HG03097 (cell line): Measurements from ENCODE around the gene NOP53.
A peak's percentile ranks its signal among the peaks of the same experiment; 100 is the strongest.
"Not testable (repeated sequence)": the region's sequence is repeated elsewhere in the genome, so short reads cannot be mapped to it uniquely, and the experiment has no call there.

ENCODE experiments used
- ATAC-seq: cut with Tn5 transposase; IDR thresholded peaks from one replicate; pipeline ENCODE4 v1.9.1; 2021; ENCODE audit not compliant: unreplicated experiment, low FRiP score

Gene NOP53

GRCh38 chr19:47745010-47745901, at the start of gene NOP53:
TSS of gene NOP53 (plus strand) at chr19:47745546. CDS start at chr19:47745560, 14 bp downstream.
- peak; percentile 72 for ATAC-seq

GRCh38 chr19:47696635-47697034, 48.7 kb upstream of the NOP53 start:
- no peak for ATAC-seq

GRCh38 chr19:47697863-47698609, 47.3 kb upstream of the NOP53 start:
- no peak for ATAC-seq

- ATAC-seq = no peak
These were observed 46.6 kb upstream of the NOP53 start for GRCh38 chr19:47698631-47699359.

- no peak for ATAC-seq
These were observed 45.9 kb upstream of the NOP53 start for GRCh38 chr19:47699360-47699917.

- ATAC-seq = no peak
These were observed 44.2 kb upstream of the NOP53 start for GRCh38 chr19:47700934-47701716.

- ATAC-seq = no peak
These were observed 43.4 kb upstream of the NOP53 start for GRCh38 chr19:47701717-47702552.

GRCh38 chr19:47702671-47703070, 42.7 kb upstream of the NOP53 start:
- ATAC-seq = no peak

- ATAC-seq = no peak
These were observed 42.0 kb upstream of the NOP53 start for GRCh38 chr19:47703301-47703700.

GRCh38 chr19:47704024-47704423, 41.3 kb upstream of the NOP53 start:
- no peak for ATAC-seq

- no peak for ATAC-seq
These were observed 40.7 kb upstream of the NOP53 start for GRCh38 chr19:47704656-47705055.

- no peak for ATAC-seq
These were observed 38.0 kb upstream of the NOP53 start for GRCh38 chr19:47707135-47707925.

- no peak for ATAC-seq
These were observed 33.6 kb upstream of the NOP53 start for GRCh38 chr19:47711652-47712242.

GRCh38 chr19:47713046-47714021, 32.0 kb upstream of the NOP53 start, which contains the start of gene EHD2:
TSS of gene EHD2 (plus strand) at chr19:47713422. CDS start at chr19:47716613, 3,191 bp downstream.
- no peak for ATAC-seq

GRCh38 chr19:47714339-47714738, 31.0 kb upstream of the NOP53 start:
- no peak for ATAC-seq

- ATAC-seq = not testable (repeated sequence)
These were observed 30.5 kb upstream of the NOP53 start for GRCh38 chr19:47714855-47715254.
